Tibial nerve (tissue), 3 donors: ENCODE measurements around the gene CD81.

Experiments used
- CTCF ChIP-seq, 5 experiments: fragments of 200-600 bp in 3 of 5; fragments of 450-650 bp in 2 of 5; sonication (generic) in 3 of 5; IDR thresholded peaks; one replicate each; pipeline ENCODE4 v1.5.1; 2016 to 2019; ENCODE audit warnings: antibody characterized with exemption in 5 of 5, mild to moderate bottlenecking in 3 of 5, moderate library complexity in 2 of 5
- POLR2A ChIP-seq, 2 donors: fragments of 450-650 bp; IDR thresholded peaks; one replicate each; pipeline ENCODE4 v1.6.1; 2017; ENCODE audit warnings: antibody characterized with exemption in 2 of 2, mild to moderate bottlenecking in 2 of 2, moderate library complexity in 2 of 2

GRCh38 chr11:2397005-2397404, 19.9 kb downstream of the CD81 start:
- TF ChIP-seq POLR2A (IDR thresholded peaks at IDR 0.05) = no peak
- TF ChIP-seq CTCF (IDR thresholded peaks at IDR 0.05) = no peak
